Fibroblast of lung (primary cell): ENCODE results near the gene ZNF407. TPM values are rescaled to one million over a fixed set of nuclear protein-coding genes. Genes with fewer than 3 reads are reported as not detected.

Source experiments
- DNase-seq, 2 donors: peaks; one replicate each; pipeline versions ENCODE4 v3.0.0 to v3.0.0-alpha.2; 2010; ENCODE audit warnings: low read depth in 2 of 2
- H2AFZ ChIP-seq: 2 replicates; pipeline ENCODE4 v1.5.1; 2012; ENCODE audit warnings: low read length, control low read depth, inconsistent platforms
- H3K27ac ChIP-seq: 2 replicates; pipeline ENCODE4 v1.5.1; 2011; ENCODE audit warnings: low read length, control low read depth; ENCODE audit not compliant: insufficient read depth
- H3K27me3 ChIP-seq: 2 replicates; pipeline ENCODE4 v1.5.1; 2011; ENCODE audit warnings: mild to moderate bottlenecking, low read length; ENCODE audit not compliant: control insufficient read depth, insufficient read depth
- H3K36me3 ChIP-seq: 2 replicates; pipeline ENCODE4 v1.5.1; 2011; ENCODE audit warnings: low read length; ENCODE audit not compliant: control insufficient read depth, insufficient read depth
- H3K4me1 ChIP-seq: 2 replicates; pipeline ENCODE4 v1.5.1; 2011; ENCODE audit warnings: low read length; ENCODE audit not compliant: control insufficient read depth, insufficient read depth; ENCODE audit errors: extremely low read depth
- H3K4me2 ChIP-seq: 2 replicates; pipeline ENCODE4 v1.5.1; 2011; ENCODE audit warnings: low read length, control low read depth; ENCODE audit not compliant: insufficient read depth; ENCODE audit errors: extremely low read depth
- H3K4me3 ChIP-seq, 4 experiments: fragments of 200-600 bp in 1 of 4; sonication (generic) in 1 of 4; replicated peaks in 1 of 4; 2 replicates each; pipeline ENCODE4 v1.5.1; 2011 to 2016; ENCODE audit warnings: low read length in 4 of 4, low read depth in 3 of 4, mild to moderate bottlenecking in 3 of 4, control low read depth in 2 of 4, inconsistent platforms in 1 of 4, mixed read lengths in 1 of 4; ENCODE audit not compliant: insufficient read depth in 1 of 4; ENCODE audit errors: control extremely low read depth in 1 of 4
- H3K79me2 ChIP-seq: 2 replicates; pipeline ENCODE4 v1.5.1; 2012; ENCODE audit warnings: mild to moderate bottlenecking, low read length, inconsistent platforms; ENCODE audit not compliant: control insufficient read depth, insufficient read depth
- H3K9ac ChIP-seq: 2 replicates; pipeline ENCODE4 v1.5.1; 2011; ENCODE audit warnings: mild to moderate bottlenecking, low read length, control low read depth; ENCODE audit not compliant: insufficient read depth
- H3K9me3 ChIP-seq: 2 replicates; pipeline ENCODE4 v1.5.1; 2012; ENCODE audit warnings: low read depth, low read length; ENCODE audit not compliant: control insufficient read depth, insufficient read depth
- H4K20me1 ChIP-seq: 2 replicates; pipeline ENCODE4 v1.5.1; 2011; ENCODE audit warnings: low read length; ENCODE audit not compliant: control insufficient read depth, insufficient read depth; ENCODE audit errors: extremely low read depth
- CTCF ChIP-seq, 2 donors: IDR thresholded peaks in 1 of 2; conservative IDR thresholded peaks in 1 of 2; 1 replicate in 1 of 2; 2 replicates in 1 of 2; pipeline ENCODE4 v1.5.1; 2011 to 2012; ENCODE audit warnings: low read length in 2 of 2, control low read depth in 1 of 2, inconsistent platforms in 1 of 2, low read depth in 1 of 2, mild to moderate bottlenecking in 1 of 2
- EZH2 ChIP-seq: IDR thresholded peaks from 2 replicates; pipeline ENCODE4 v1.5.1; 2012; ENCODE audit warnings: low read length, control low read depth, mild to moderate bottlenecking; ENCODE audit errors: missing control alignments
- polyA plus RNA-seq, 2 donors: library from polyadenylated mRNA; depleted of rRNA in 1 of 2; stranded (reverse) in 1 of 2; unstranded in 1 of 2; fragments of >200 nt; gene quantifications; 2 replicates each; pipeline ENCODE4 v1.2.1, GENCODE V29; 2011 to 2012; ENCODE audit warnings: missing spikeins in 1 of 2
- total RNA-seq: library from RNA; depleted of rRNA; stranded (reverse); fragments of >200 nt; gene quantifications from 2 replicates; pipeline ENCODE4 v1.2.1, GENCODE V29; 2014

Gene ZNF407
- total and polyA plus RNA-seq, 2 donors (not counting 1 experiment from before 2014, with no cell fraction given), result 5.1 to 12.6 TPM

GRCh38 chr18:74715306-74715705, 117.6 kb downstream of the ZNF407 start:
- Histone ChIP-seq H2AFZ (no peak overlapping the region), H3K36me3 (no peaks in the 10 kb centered on the region), H3K4me1 (no peaks in the 10 kb centered on the region), H3K4me3 (no peak overlapping the region), H3K27me3 (no peaks in the 10 kb centered on the region), H4K20me1 (no peaks in the 10 kb centered on the region), H3K9me3 (no peaks in the 10 kb centered on the region), H3K79me2 (no peaks in the 10 kb centered on the region), H3K4me2 (no peak overlapping the region), H3K27ac (no peak overlapping the region), H3K9ac (no peak overlapping the region)
- TF ChIP-seq EZH2 (no peak), CTCF (conservative IDR thresholded peaks at IDR 0.05 in 1 of 2, IDR thresholded peaks at IDR 0.05 in 1 of 2; ENCODE audit: low read depth in 1 of 2, low read length in 2 of 2) (no peak)
- no peak for DNase-seq

GRCh38 chr18:74715865-74716712, 118.4 kb downstream of the ZNF407 start:
- no peak overlapping the region for H3K27ac ChIP-seq
- H3K36me3 ChIP-seq, result no peaks in the 10 kb centered on the region
- no peak for DNase-seq
- no peak overlapping the region for H2AFZ ChIP-seq
- H3K9me3 ChIP-seq, result no peaks in the 10 kb centered on the region
- no peaks in the 10 kb centered on the region for H3K79me2 ChIP-seq
- H3K4me2 ChIP-seq, result no peak overlapping the region
- no peaks in the 10 kb centered on the region for H3K4me1 ChIP-seq
- no peak overlapping the region for H3K4me3 ChIP-seq
- no peaks in the 10 kb centered on the region for H4K20me1 ChIP-seq
- no peak for TF ChIP-seq CTCF (conservative IDR thresholded peaks at IDR 0.05 in 1 of 2, IDR thresholded peaks at IDR 0.05 in 1 of 2; ENCODE audit: low read depth in 1 of 2, low read length in 2 of 2)
- no peak for TF ChIP-seq EZH2
- no peaks in the 10 kb centered on the region for H3K27me3 ChIP-seq
- no peak overlapping the region for H3K9ac ChIP-seq

GRCh38 chr18:74718312-74718711, 120.6 kb downstream of the ZNF407 start:
- Histone ChIP-seq H3K9ac (no peak overlapping the region), H3K36me3 (no peaks in the 10 kb centered on the region), H2AFZ (no peak overlapping the region), H4K20me1 (no peaks in the 10 kb centered on the region), H3K9me3 (no peaks in the 10 kb centered on the region), H3K4me1 (peaks cover 5% of the 10 kb centered on the region), H3K4me3 (no peak overlapping the region), H3K4me2 (no peak overlapping the region), H3K79me2 (no peaks in the 10 kb centered on the region), H3K27me3 (no peaks in the 10 kb centered on the region), H3K27ac (no peak overlapping the region)
- TF ChIP-seq CTCF (conservative IDR thresholded peaks at IDR 0.05 in 1 of 2, IDR thresholded peaks at IDR 0.05 in 1 of 2; ENCODE audit: low read depth in 1 of 2, low read length in 2 of 2), result no peak
- no peak for TF ChIP-seq EZH2
- DNase-seq, result no peak
